Anterior cingulate cortex (tissue), 58 donors: ENCODE measurements around the gene RBM17.
A peak's percentile ranks its signal among the peaks of the same experiment; 100 is the strongest.
"Not testable (repeated sequence)": the region's sequence is repeated elsewhere in the genome, so short reads cannot be mapped to it uniquely, and the experiment has no call there.

Experiments used
- DNase-seq, 58 donors: peaks; one replicate each; lab custom pipeline; 2025; lab: John Stamatoyannopoulos, UW

The RBM17 gene

GRCh38 chr10:6130848-6131470 lies 42.1 kb downstream of the RBM17 start:
- DNase-seq, result no peak

- DNase-seq, result peak in 3 of 58 donors; percentile 11 to 59 (median 27)
Observed at GRCh38 chr10:6133331-6134098, 44.7 kb downstream of the RBM17 start.

GRCh38 chr10:6134099-6134823 lies 45.4 kb downstream of the RBM17 start:
- DNase-seq, result no peak

- DNase-seq, result no peak
Observed at GRCh38 chr10:6135039-6135438, 46.2 kb downstream of the RBM17 start.

GRCh38 chr10:6135589-6136168 lies 46.8 kb downstream of the RBM17 start:
- DNase-seq, result no peak

GRCh38 chr10:6136215-6137201 lies 47.7 kb downstream of the RBM17 start:
- no peak for DNase-seq

- no peak for DNase-seq
Observed at GRCh38 chr10:6138456-6138855, 49.6 kb downstream of the RBM17 start.

GRCh38 chr10:6139470-6139869 lies 50.6 kb downstream of the RBM17 start:
- DNase-seq, result no peak

GRCh38 chr10:6140141-6140841 lies 51.5 kb downstream of the RBM17 start:
- no peak for DNase-seq

- DNase-seq, result no peak
Observed at GRCh38 chr10:6140965-6141295, 52.1 kb downstream of the RBM17 start.

- DNase-seq, result peak in 3 of 58 donors; percentile 7 to 45 (median 7)
Observed at GRCh38 chr10:6141296-6142151, 52.7 kb downstream of the RBM17 start.

- DNase-seq, result not testable (repeated sequence)
Observed at GRCh38 chr10:6142186-6142585, 53.4 kb downstream of the RBM17 start.

GRCh38 chr10:6142644-6143043 lies 53.8 kb downstream of the RBM17 start:
- no peak for DNase-seq

- DNase-seq, result no peak
Observed at GRCh38 chr10:6143181-6143580, 54.3 kb downstream of the RBM17 start.

GRCh38 chr10:6144406-6145165 lies 55.8 kb downstream of the RBM17 start:
- DNase-seq, result peak in 55 of 58 donors; percentile 20 to 87 (median 73)

- peak in 3 of 58 donors; percentile 43 to 58 (median 44) for DNase-seq
Observed at GRCh38 chr10:6145166-6145987, 56.5 kb downstream of the RBM17 start.
